ENCODE results near the gene PHF1. TPM values are rescaled to one million over a fixed set of nuclear protein-coding genes. Genes with fewer than 3 reads are reported as not detected.

PHF1 gene
- total and polyA plus RNA-seq, 2 donors (not counting 1 experiment from before 2014, with no cell fraction given) = 198 to 365 TPM

DNA sequence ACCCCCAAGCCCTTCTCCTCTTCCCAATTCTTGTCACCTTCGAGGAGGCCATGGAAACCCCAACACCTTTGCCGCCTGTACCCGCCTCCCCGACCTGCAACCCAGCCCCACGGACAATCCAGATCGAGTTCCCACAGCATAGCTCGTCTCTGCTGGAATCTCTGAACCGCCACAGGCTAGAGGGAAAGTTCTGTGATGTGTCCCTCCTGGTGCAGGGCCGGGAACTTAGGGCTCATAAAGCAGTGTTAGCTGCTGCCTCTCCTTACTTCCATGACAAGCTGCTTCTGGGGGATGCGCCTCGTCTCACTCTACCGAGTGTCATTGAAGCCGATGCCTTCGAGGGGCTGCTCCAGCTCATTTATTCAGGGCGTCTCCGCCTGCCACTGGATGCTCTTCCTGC is 44.2 kb downstream of the PHF1 start:
- WGBS (ENCODE audit: insufficient coverage) = 78% methylated on average over 12 of the region's 16 CpGs
- TF ChIP-seq, protein P1, sequence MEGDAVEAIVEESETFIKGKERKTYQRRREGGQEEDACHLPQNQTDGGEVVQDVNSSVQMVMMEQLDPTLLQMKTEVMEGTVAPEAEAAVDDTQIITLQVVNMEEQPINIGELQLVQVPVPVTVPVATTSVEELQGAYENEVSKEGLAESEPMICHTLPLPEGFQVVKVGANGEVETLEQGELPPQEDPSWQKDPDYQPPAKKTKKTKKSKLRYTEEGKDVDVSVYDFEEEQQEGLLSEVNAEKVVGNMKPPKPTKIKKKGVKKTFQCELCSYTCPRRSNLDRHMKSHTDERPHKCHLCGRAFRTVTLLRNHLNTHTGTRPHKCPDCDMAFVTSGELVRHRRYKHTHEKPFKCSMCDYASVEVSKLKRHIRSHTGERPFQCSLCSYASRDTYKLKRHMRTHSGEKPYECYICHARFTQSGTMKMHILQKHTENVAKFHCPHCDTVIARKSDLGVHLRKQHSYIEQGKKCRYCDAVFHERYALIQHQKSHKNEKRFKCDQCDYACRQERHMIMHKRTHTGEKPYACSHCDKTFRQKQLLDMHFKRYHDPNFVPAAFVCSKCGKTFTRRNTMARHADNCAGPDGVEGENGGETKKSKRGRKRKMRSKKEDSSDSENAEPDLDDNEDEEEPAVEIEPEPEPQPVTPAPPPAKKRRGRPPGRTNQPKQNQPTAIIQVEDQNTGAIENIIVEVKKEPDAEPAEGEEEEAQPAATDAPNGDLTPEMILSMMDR (IDR thresholded peaks at IDR 0.05) = no peak
- no peak for TF ChIP-seq EZH2 (IDR thresholded peaks at IDR 0.05; ENCODE audit: borderline replicate concordance, insufficient read depth, low read depth, low read length, poor library complexity, severe bottlenecking)
- POLR2A ChIA-PET = interaction anchor here (0.5 to 1.8 kb wide), 7 partner anchors 29 to 183 kb away, joined by 3 to 7 read pairs (median 3); partner anchors contain the start of genes CUTA, RPS18, VPS52 and ZBTB22

DNA sequence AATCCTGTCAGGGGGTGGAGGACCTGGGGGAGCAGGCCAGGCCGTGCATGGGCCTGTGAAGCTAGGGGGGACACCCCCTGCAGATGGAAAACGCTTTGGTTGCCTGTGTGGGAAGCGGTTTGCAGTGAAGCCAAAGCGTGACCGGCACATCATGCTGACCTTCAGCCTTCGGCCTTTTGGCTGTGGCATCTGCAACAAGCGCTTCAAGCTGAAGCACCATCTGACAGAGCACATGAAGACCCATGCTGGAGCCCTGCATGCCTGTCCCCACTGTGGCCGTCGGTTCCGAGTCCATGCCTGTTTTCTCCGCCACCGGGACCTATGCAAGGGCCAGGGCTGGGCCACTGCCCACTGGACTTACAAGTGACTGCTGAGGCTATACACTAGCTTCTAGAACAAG is 45.3 kb downstream of the PHF1 start:
- H3K27me3 Mint-ChIP-seq = no peaks in the 10 kb centered on the region
- ATAC-seq (ENCODE audit: low read depth) = no peak
- Histone ChIP-seq H3K4me3 (ENCODE audit: control extremely low read depth in 1 of 5, extremely low read depth in 1 of 5, insufficient read depth in 1 of 5, low read depth in 2 of 5, low read length in 4 of 5) (no peak overlapping the region), H3K9ac (ENCODE audit: low read length) (no peak overlapping the region), H3K27me3 (replicated peaks in 1 of 4; ENCODE audit: control extremely low read depth in 1 of 4, control insufficient read depth in 3 of 4, insufficient read depth in 4 of 4, low read length in 3 of 4) (no peaks in the 10 kb centered on the region), H3K4me1 (ENCODE audit: control insufficient read depth in 2 of 2, insufficient read depth in 2 of 2, low read length in 2 of 2) (peaks cover 12 to 21% of the 10 kb centered on the region in 2 donors), H2AFZ (ENCODE audit: insufficient read depth, low read depth, low read length, poor library complexity, severe bottlenecking) (no peak overlapping the region), H4K20me1 (ENCODE audit: control insufficient read depth, insufficient read depth, low read length, poor library complexity, severe bottlenecking) (peaks cover 4% of the 10 kb centered on the region), H3K79me2 (ENCODE audit: control insufficient read depth, insufficient read depth, low read length) (peaks cover 40% of the 10 kb centered on the region), H3K27ac (ENCODE audit: low read length in 2 of 2) (no peak overlapping the region), H3K36me3 (replicated peaks in 1 of 2; ENCODE audit: control extremely low read depth in 1 of 2, control insufficient read depth in 1 of 2, extremely low read depth in 1 of 2, insufficient read depth in 2 of 2, low read length in 1 of 2) (peaks cover 0 to 3% of the 10 kb centered on the region in 2 experiments), H3K4me2 (replicated peaks; ENCODE audit: low read depth, low read length, poor library complexity, severe bottlenecking) (no peak overlapping the region), H3K9me3 (ENCODE audit: control extremely low read depth in 1 of 3, control insufficient read depth in 2 of 3, insufficient read depth in 1 of 3, low read length in 2 of 3) (no peaks in the 10 kb centered on the region)
- over 99% methylated on average over 12 of the region's 12 CpGs for WGBS (ENCODE audit: insufficient coverage)
- H3K9me3 Mint-ChIP-seq (ENCODE audit: insufficient read depth) = no peaks in the 10 kb centered on the region
- intact Hi-C loops (cut with micrococcal nuclease) = no loop called here
- peaks cover 32% of the 10 kb centered on the region for H3K4me1 Mint-ChIP-seq
- TF ChIP-seq, protein P1 (IDR thresholded peaks at IDR 0.05) = no peak
- TF ChIP-seq EZH2 (IDR thresholded peaks at IDR 0.05; ENCODE audit: borderline replicate concordance, insufficient read depth, low read depth, low read length, poor library complexity, severe bottlenecking) = no peak
- CTCF ChIA-PET = no interaction called here
- POLR2A ChIA-PET = no interaction called here
- DNase-seq = no peak
- H3K27ac Mint-ChIP-seq = no peak overlapping the region
- H3K4me3 Mint-ChIP-seq = peak overlapping the region; percentile 64

More for the DNA sequence above, 44.2 kb downstream of the PHF1 start:
- H3K4me3 Mint-ChIP-seq = peak overlapping the region; percentile 99
- ATAC-seq (ENCODE audit: low read depth) = no peak
- H3K27ac Mint-ChIP-seq = peak overlapping the region; percentile 93
- H3K9ac ChIP-seq (ENCODE audit: low read length) = peak overlapping the region; percentile 79
- H4K20me1 ChIP-seq (ENCODE audit: control insufficient read depth, insufficient read depth, low read length, poor library complexity, severe bottlenecking) = peaks cover 4% of the 10 kb centered on the region
- H3K4me1 Mint-ChIP-seq = peaks cover 32% of the 10 kb centered on the region
- peak overlapping the region in 4 of 5 experiments; percentile 77 to 94 (median 82) for H3K4me3 ChIP-seq (ENCODE audit: control extremely low read depth in 1 of 5, extremely low read depth in 1 of 5, insufficient read depth in 1 of 5, low read depth in 2 of 5, low read length in 4 of 5)
- peaks cover 40% of the 10 kb centered on the region for H3K79me2 ChIP-seq (ENCODE audit: control insufficient read depth, insufficient read depth, low read length)
- peak overlapping the region; percentile 92 for H3K4me2 ChIP-seq (replicated peaks; ENCODE audit: low read depth, low read length, poor library complexity, severe bottlenecking)
- H3K9me3 ChIP-seq (ENCODE audit: control extremely low read depth in 1 of 3, control insufficient read depth in 2 of 3, insufficient read depth in 1 of 3, low read length in 2 of 3) = no peaks in the 10 kb centered on the region
- H3K9me3 Mint-ChIP-seq (ENCODE audit: insufficient read depth) = no peaks in the 10 kb centered on the region
- no peak for DNase-seq
- peaks cover 12 to 21% of the 10 kb centered on the region in 2 donors for H3K4me1 ChIP-seq (ENCODE audit: control insufficient read depth in 2 of 2, insufficient read depth in 2 of 2, low read length in 2 of 2)
- H2AFZ ChIP-seq (ENCODE audit: insufficient read depth, low read depth, low read length, poor library complexity, severe bottlenecking) = peak overlapping the region; percentile 88
- CTCF ChIA-PET = interaction anchor here (0.8 to 2.1 kb wide), 9 partner anchors 20 to 152 kb away, joined by 3 to 8 read pairs (median 4); no protein-coding TSS in a partner anchor
- H3K27me3 ChIP-seq (replicated peaks in 1 of 4; ENCODE audit: control extremely low read depth in 1 of 4, control insufficient read depth in 3 of 4, insufficient read depth in 4 of 4, low read length in 3 of 4) = no peaks in the 10 kb centered on the region
- H3K27ac ChIP-seq (ENCODE audit: low read length in 2 of 2) = peak overlapping the region in 1 of 2 donors; percentile 84
- intact Hi-C loops (cut with micrococcal nuclease) = no loop called here
- no peaks in the 10 kb centered on the region for H3K27me3 Mint-ChIP-seq
- peaks cover 0 to 3% of the 10 kb centered on the region in 2 experiments for H3K36me3 ChIP-seq (replicated peaks in 1 of 2; ENCODE audit: control extremely low read depth in 1 of 2, control insufficient read depth in 1 of 2, extremely low read depth in 1 of 2, insufficient read depth in 2 of 2, low read length in 1 of 2)

All from B cell (primary cell).